Peyer's patch (tissue), 4 donors: ENCODE data around the gene ZBTB48.

Source experiments
- POLR2A ChIP-seq, 2 donors: fragments of 450-650 bp; IDR thresholded peaks; one replicate each; pipeline ENCODE4 v1.5.1; 2017; ENCODE audit warnings: antibody characterized with exemption in 2 of 2, mild to moderate bottlenecking in 2 of 2, moderate library complexity in 2 of 2
- TF ChIP-seq, protein P1 (sequence below), 6 experiments: fragments of 450-650 bp in 4 of 6; fragments of 200-600 bp in 2 of 6; sonication (generic) in 1 of 6; IDR thresholded peaks; one replicate each; pipeline ENCODE4 v1.5.1; 2017 to 2019; ENCODE audit warnings: antibody characterized with exemption in 6 of 6, mild to moderate bottlenecking in 3 of 6, moderate library complexity in 1 of 6

DNA sequence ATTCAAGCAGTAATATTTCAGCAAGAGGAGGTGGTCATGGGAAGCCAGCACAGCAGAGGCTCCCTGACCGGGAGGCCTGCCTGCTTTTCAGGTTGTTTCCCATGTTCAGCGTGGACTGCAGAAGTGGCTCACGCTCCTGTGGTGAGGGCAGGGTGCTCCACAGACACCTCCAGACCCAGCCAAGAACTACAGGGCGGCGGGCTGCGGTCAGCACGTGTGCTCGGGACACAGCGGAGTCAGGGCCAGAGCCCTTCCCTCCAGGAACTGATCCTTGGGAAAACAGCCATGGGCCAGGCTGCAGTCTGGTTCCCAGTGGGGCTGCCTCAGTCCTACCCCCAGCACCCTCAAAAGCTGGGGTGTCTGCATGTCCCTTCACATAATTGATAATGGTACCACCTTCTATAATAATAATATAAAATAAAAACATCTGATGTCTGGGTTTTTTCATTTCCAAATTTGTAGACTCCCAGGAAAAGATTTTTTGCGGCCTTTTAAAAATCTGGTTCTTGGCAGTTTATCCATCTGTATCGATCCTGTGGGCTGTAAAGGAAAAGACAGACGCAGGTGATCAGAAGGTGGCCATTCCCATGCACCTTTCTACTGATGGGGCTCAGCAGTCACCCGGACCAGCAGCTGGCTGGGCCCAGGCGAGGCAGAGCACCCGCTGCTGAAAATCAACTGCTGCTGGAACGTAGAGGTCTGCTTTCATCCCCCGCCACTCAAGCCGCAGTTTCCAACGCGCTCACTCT is 55.5 kb downstream of the ZBTB48 start:
- no peak for TF ChIP-seq POLR2A (IDR thresholded peaks at IDR 0.05)
- TF ChIP-seq, protein P1, sequence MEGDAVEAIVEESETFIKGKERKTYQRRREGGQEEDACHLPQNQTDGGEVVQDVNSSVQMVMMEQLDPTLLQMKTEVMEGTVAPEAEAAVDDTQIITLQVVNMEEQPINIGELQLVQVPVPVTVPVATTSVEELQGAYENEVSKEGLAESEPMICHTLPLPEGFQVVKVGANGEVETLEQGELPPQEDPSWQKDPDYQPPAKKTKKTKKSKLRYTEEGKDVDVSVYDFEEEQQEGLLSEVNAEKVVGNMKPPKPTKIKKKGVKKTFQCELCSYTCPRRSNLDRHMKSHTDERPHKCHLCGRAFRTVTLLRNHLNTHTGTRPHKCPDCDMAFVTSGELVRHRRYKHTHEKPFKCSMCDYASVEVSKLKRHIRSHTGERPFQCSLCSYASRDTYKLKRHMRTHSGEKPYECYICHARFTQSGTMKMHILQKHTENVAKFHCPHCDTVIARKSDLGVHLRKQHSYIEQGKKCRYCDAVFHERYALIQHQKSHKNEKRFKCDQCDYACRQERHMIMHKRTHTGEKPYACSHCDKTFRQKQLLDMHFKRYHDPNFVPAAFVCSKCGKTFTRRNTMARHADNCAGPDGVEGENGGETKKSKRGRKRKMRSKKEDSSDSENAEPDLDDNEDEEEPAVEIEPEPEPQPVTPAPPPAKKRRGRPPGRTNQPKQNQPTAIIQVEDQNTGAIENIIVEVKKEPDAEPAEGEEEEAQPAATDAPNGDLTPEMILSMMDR (IDR thresholded peaks at IDR 0.05): no peak
